Activated CD4-positive, CD25-positive, alpha-beta regulatory T cell treated with anti-CD3 and anti-CD28 coated beads, Interleukin-2, amount 50 U/mL, for 24 hours (primary cell): ENCODE measurements around the gene APLF.
"Not testable (repeated sequence)": the region's sequence is repeated elsewhere in the genome, so short reads cannot be mapped to it uniquely, and the experiment has no call there.

Experiments used
- ATAC-seq, 2 donors: fragments of 150-1000 bp; cut with Tn5 transposase; one replicate each; pipeline ENCODE4 v1.10.0; 2021; ENCODE audit warnings: mild to moderate bottlenecking in 1 of 2, moderate library complexity in 1 of 2

APLF gene

GRCh38 chr2:68537809-68538208 lies 70.4 kb downstream of the APLF start:
- ATAC-seq, result no peak

DNA sequence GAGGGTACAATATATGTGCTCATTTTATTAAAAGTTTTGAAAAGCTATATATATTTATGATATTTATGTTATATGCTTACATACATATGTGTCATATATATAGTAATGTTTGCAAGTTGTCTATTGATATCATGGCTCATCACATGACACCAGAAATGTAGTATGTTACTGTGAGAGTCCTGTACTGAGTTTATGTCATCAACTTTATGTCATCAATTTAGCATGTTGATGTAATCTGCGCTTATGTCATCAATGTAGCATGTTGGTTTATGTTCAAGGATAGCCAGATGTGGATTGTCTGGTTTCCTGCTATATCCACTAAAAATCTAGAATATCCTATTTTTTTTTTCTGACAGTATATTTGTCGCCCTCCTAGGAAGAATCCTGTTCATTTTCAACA lies 77.4 kb downstream of the APLF start:
- no peak for ATAC-seq

GRCh38 chr2:68548396-68548795 lies 81.0 kb downstream of the APLF start:
- ATAC-seq, result no peak

- ATAC-seq, result no peak
Measured at GRCh38 chr2:68553098-68553497, 85.7 kb downstream of the APLF start.

GRCh38 chr2:68555425-68556206 lies 88.2 kb downstream of the APLF start:
- not testable (repeated sequence) for ATAC-seq

GRCh38 chr2:68556381-68556780 lies 89.0 kb downstream of the APLF start:
- ATAC-seq, result no peak

GRCh38 chr2:68558576-68558975 lies 91.2 kb downstream of the APLF start:
- no peak for ATAC-seq

DNA sequence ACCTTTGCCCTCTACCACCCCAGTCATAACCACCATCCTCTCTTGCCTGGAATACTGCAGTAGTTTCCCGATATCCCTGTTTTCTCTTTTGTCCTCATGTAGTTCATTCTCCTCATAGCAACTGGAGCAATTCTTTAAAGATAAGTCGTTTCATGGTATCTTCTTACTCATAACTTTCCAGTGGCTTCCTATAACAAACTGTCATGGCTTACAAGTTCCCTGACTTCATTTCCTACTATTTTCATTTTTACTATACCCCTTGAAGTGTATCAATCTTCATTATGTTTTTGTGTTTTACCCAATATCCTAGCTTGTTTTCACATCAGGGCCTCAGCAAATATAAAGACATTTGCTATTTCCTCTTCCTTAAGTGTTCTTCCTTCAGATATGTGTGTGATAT lies 92.3 kb downstream of the APLF start:
- ATAC-seq, result no peak

- no peak for ATAC-seq
Measured at GRCh38 chr2:68560545-68560944, 93.2 kb downstream of the APLF start.

GRCh38 chr2:68561372-68561771 lies 94.0 kb downstream of the APLF start:
- ATAC-seq, result no peak

GRCh38 chr2:68562934-68563333 lies 95.5 kb downstream of the APLF start:
- ATAC-seq, result no peak

- no peak for ATAC-seq
Measured at GRCh38 chr2:68564426-68564825, 97.0 kb downstream of the APLF start.

GRCh38 chr2:68565273-68565672 lies 97.9 kb downstream of the APLF start:
- no peak for ATAC-seq

DNA sequence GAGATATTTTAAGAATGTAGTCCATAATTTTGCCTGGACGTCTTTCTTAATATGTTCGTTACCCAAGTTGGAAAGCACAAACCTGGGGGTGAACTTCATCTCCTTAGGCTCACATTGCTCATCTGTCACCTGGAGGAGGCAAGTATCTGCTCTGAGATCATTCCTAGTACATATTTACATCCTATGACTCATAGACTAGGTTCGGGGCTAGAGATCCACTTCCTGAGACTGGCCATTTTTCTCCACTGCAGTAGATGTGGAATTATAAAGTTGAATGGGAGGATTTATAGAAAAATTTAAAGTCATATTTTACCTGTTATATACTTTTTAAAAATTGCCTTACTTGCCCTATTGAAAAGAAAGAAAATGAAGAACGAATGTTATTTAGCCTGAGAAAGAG lies 98.5 kb downstream of the APLF start:
- no peak for ATAC-seq

DNA sequence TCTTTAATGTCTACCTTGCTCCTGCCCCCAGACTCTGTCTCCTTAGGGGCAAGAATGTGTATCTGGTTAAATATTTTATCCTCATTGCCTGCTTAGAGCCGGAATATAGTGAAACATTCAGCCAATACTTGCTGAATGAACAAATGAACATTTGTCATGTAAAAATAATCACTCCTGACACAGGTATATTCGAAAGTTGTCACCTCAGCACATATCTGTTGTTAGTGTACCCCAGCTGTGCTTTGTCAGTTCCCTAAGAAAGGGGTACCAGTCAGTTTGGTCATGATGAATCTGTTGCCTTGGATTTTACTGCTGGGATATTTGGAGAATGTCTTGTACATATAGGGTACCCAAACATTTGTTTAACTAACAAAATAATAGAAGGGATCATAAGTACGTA lies 99.0 kb downstream of the APLF start:
- ATAC-seq, result no peak

DNA sequence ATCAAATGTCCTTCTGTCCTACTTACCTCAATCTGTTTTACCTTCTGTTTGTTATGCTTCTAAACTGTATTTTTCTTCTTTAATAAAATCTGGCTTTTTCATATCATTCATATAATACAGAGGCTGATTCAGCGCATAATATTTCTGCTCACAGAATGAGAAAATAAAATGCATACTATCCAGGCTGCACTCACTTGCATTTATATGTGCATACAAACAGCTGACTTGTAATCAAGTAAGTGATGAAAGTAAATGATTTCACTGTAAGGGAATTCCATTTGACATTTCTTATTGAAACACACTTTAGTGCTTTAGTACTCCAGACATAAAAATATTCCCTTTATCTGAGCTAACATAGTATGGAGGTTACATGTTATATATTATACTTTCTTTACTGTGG lies 100.7 kb downstream of the APLF start:
- ATAC-seq, result no peak

GRCh38 chr2:68569604-68570003 lies 102.2 kb downstream of the APLF start:
- ATAC-seq, result no peak

DNA sequence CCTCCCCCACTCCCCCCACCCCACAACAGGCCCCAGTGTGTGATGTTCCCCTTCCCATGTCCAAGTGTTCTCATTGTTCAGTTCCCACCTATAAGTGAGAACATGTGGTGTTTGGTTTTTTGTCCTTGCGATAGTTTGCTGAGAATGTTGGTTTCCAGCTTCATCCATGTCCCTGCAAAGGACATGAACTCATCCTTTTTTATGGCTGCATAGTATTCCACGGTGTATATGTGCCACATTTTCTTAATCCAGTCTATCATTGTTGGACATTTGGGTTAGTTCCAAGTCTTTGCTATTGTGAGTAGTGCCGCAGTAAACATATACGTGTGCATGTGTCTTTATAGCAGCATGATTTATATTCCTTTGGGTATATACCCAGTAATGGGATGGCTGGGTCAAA lies 103.0 kb downstream of the APLF start:
- ATAC-seq, result not testable (repeated sequence)

GRCh38 chr2:68574202-68574791 lies 106.9 kb downstream of the APLF start:
- ATAC-seq, result no peak

DNA sequence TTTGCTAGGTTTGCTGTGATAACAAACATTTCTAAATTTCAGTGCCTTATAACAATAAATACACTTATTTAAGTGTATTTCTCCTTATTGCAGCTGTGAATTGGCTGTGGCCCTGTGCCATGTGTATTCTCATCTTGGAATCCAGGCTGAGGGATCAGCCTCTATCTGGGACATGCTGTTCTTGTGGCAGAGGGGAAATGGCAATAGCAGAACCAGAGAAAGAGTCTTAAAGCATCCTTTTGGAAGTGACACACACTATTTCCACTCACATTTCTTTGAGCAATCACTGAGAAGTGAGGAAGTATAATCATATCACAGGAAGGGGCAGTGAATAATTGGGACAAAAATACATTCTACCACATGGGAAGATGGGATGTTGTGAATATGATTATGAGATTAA lies 109.8 kb downstream of the APLF start:
- no peak for ATAC-seq

DNA sequence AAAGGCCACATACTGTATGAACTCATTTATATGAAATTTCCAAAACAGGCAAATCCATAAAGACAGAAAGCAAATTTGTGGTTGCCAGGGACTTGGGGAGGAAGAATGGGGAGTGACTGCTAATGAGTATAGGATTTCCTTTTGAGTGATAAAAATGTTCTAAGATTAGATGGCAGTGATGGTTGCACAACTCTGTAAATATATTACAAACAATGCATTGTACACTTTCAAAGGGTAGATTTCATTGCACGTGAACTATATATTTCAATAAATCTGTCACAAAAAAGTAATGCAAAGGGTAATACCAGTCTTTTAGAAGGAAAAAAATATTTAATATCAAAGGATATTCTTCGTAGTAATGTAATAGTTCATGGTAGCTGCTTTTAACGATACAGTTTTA lies 112.3 kb downstream of the APLF start:
- no peak for ATAC-seq

DNA sequence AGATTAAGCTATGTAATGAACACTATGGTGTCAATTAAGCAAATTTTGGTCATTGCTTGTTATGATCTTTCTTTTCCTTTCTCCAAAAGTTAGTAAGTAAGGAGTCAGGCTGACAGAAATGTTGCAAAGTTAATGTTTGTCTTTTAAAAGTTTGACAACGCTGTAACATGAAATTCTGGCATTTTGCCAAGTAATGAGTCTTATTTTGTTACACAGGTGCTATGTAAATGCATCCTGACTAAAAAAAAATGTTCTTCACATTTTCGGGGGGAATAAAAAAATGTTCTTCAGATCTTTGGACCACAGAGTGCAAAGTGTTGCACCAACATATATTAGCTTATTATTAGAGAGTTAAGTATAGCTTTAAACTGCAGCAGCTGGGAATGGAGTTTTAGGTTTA lies 121.2 kb downstream of the APLF start:
- ATAC-seq, result no peak

GRCh38 chr2:68589963-68590362 lies 122.6 kb downstream of the APLF start:
- no peak for ATAC-seq

- ATAC-seq, result no peak
Measured at GRCh38 chr2:68590702-68591101, 123.3 kb downstream of the APLF start.

GRCh38 chr2:68591225-68591624 lies 123.8 kb downstream of the APLF start:
- no peak for ATAC-seq
